Retinal pigment epithelial cell (primary cell): ENCODE data around the gene EEF2KMT.

Source experiments
- DNase-seq: peaks from one replicate; pipeline ENCODE4 v3.0.0-alpha.2; 2010; ENCODE audit warnings: low read depth
- H3K4me3 ChIP-seq: 2 replicates; pipeline ENCODE4 v1.5.1; 2011; ENCODE audit warnings: mild to moderate bottlenecking, low read length, control low read depth, moderate library complexity
- CTCF ChIP-seq: conservative IDR thresholded peaks from 2 replicates; pipeline ENCODE4 v1.5.1; 2011; ENCODE audit warnings: low read depth, low read length, control low read depth, inconsistent platforms

Gene EEF2KMT

DNA sequence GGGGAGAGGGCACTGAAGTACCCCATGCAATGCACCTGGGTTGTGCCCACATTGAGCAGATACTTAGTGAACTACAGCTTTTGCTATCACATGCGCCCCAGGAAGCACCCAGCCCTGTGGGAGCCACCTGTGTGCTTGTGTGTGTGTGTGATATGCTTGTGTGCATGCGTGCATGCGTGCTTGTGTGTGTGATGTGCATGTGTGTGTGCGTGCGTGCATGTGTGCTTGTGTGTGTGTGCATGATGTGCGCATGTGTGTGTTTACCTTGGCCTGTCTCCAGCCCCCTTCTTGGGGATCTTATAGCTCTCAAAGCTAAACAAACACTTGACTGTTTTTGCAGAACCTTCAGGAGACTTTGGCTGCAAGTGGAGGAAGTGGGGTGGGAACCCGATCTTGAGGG, 32.7 kb downstream of the EEF2KMT start:
- DNase-seq: no peak
- no peak overlapping the region for H3K4me3 ChIP-seq

DNA sequence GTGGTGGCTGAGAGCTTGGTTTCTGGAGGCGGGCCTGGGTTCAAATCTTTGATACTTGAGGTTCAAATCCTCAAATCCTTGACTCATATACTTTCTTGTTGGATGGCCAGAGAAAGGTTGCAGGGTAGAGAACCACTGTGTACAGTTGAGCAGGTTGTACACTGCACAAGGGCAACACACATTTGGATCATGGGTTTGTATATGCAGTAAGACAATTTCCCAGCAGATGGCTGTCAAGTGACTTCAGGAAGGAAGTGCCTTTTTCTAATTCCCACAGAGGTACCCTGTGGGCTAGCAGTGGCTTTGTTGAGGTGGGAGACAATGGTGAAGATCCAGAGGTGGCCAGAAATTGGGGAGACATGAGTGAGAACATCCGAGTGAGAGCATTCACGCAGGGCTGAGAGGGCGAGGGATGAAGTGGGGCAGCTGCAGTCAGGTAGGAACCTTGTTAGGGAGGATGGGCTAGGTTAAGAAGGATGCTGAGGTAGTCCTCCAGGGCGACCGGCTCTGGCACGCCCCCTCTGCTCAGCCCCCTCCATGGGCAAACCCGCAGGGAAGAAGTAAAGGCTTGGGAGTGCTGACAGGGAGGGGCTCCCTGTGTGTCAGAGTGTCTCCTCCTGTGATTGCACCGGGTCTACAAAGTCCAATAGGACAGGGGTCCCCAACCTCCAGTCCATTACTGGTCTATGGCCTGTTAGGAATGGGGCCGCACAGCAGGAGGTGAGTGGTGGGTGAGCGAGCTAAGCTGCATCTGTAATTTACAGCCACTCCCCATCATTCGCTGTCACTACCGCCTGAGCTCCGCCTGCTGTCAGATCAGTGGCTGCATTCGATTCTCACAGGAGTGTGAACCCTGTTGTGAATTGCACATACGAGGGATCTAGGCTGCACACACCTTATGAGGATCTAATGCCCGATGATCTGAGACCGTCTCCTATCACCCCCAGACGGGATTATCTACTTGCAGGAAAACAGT, 34.5 kb downstream of the EEF2KMT start:
- no peak overlapping the region for H3K4me3 ChIP-seq
- no peak for TF ChIP-seq CTCF
- no peak for DNase-seq

More for the DNA sequence above, 32.7 kb downstream of the EEF2KMT start:
- no peak for TF ChIP-seq CTCF

DNA sequence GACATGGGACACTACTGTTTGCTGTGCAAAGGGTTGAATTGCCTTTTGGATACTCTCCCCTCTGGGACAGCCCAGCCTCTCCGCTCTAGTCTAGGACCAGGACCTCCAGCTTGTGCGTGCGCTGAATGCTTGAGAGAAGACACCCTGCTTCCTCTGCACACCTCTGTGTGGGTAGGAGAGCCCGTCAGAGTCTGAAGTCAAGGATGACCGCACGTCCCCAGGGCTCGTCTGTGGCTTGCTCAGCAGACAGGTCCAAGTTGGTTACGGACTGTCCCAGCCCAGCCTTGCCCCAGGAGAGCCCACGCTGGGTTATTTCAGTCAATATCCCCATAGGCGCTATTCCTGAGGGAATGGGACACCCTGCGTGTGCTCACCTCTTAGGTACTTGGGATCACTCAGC, 35.5 kb downstream of the EEF2KMT start:
- H3K4me3 ChIP-seq: no peak overlapping the region
- DNase-seq: no peak
- TF ChIP-seq CTCF: no peak

- no peak for TF ChIP-seq CTCF
- no peak overlapping the region for H3K4me3 ChIP-seq
- no peak for DNase-seq
These were observed 37.4 kb downstream of the EEF2KMT start for GRCh38 chr16:5060073-5060641.

DNA sequence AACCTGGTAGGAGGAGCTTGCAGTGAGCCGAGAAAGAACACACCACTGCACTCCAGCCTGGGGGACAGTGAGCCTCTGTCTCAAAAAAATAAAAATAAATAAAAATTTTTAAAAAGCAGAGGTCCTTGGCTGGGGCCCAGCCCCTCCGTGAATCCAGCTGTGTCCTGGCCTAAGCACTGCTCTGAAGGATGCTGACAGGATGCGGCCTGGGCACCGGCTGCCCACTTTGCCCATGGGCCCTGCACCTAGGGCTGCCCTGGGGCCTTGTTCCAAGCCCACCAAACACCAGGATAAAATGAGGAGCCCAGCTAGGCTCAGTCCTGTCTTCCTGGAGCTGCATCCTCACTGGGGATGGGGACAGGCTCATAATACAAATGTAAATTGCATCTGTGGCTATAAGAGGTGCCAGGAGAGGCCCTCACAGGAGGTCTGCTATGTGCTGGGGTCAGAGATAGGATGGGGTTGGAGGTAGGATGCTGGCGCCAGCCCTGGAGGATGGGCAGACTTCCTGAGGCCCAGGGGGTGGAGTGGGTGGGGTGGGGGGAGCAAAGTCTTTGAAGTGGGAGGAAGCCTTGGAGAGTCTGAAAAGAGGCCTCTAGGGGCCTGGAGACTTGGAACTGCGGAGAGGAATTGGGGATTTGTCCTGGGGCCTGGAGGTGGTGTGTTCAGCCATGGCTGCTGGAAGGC, 38.1 kb downstream of the EEF2KMT start:
- no peak for TF ChIP-seq CTCF
- no peak for DNase-seq
- no peak overlapping the region for H3K4me3 ChIP-seq

- DNase-seq: no peak
- H3K4me3 ChIP-seq: no peak overlapping the region
- peak; percentile 39 for TF ChIP-seq CTCF
These were observed 39.1 kb downstream of the EEF2KMT start for GRCh38 chr16:5058476-5058875.
